Mononuclear cell (primary cell): ENCODE measurements around the gene KRTAP4-4. TPM values are rescaled to one million over a fixed set of nuclear protein-coding genes. Genes with fewer than 3 reads are reported as not detected.

ENCODE experiments used
- total RNA-seq: library from RNA; depleted of rRNA; stranded (reverse); fragments of >200 nt; gene quantifications from one replicate; pipeline ENCODE4 v1.2.3, GENCODE V29; 2012

KRTAP4-4 gene
- total RNA-seq, 1 donor = not detected

Other genes with a start within 250 kb of the KRTAP4-4 start
- gene KRT23, start 223.1 kb downstream of the KRTAP4-4 start, total RNA-seq = 0.52 TPM
- gene KRT39, start 193.8 kb downstream of the KRTAP4-4 start, total RNA-seq = not detected
- 0.10 TPM for gene KRT40, start 176.4 kb downstream of the KRTAP4-4 start, total RNA-seq
- 0.31 TPM for gene KRTAP3-3, start 166.6 kb downstream of the KRTAP4-4 start, total RNA-seq
- gene KRTAP3-2, start 160.8 kb downstream of the KRTAP4-4 start, total RNA-seq = not detected
- not detected for gene KRTAP3-1, start 151.6 kb downstream of the KRTAP4-4 start, total RNA-seq
- gene KRTAP1-5, start 133.5 kb downstream of the KRTAP4-4 start, total RNA-seq = not detected
- not detected for gene KRTAP1-4, start 130.6 kb downstream of the KRTAP4-4 start, total RNA-seq
- not detected for gene KRTAP1-3, start 125.9 kb downstream of the KRTAP4-4 start, total RNA-seq
- gene KRTAP1-1, start 119.3 kb downstream of the KRTAP4-4 start, total RNA-seq = not detected
- gene KRTAP2-1, start 113.4 kb downstream of the KRTAP4-4 start, total RNA-seq = not detected
- not detected for gene KRTAP2-2, start 105.5 kb downstream of the KRTAP4-4 start, total RNA-seq
- gene KRTAP2-3, start 100.6 kb downstream of the KRTAP4-4 start, total RNA-seq = not detected
- not detected for gene KRTAP2-4, start 94.9 kb downstream of the KRTAP4-4 start, total RNA-seq
- gene KRTAP4-7, start 76.6 kb downstream of the KRTAP4-4 start, total RNA-seq = not detected
- not detected for gene KRTAP4-8, start 62.6 kb downstream of the KRTAP4-4 start, total RNA-seq
- gene KRTAP4-16, start 58.5 kb downstream of the KRTAP4-4 start, total RNA-seq = not detected
- gene KRTAP4-9, start 55.4 kb downstream of the KRTAP4-4 start, total RNA-seq = not detected
- not detected for gene KRTAP4-11, start 42.4 kb downstream of the KRTAP4-4 start, total RNA-seq
- gene KRTAP4-12, start 36.6 kb downstream of the KRTAP4-4 start, total RNA-seq = not detected
- not detected for gene KRTAP4-6, start 20.2 kb downstream of the KRTAP4-4 start, total RNA-seq
- gene KRTAP4-5, start 10.9 kb downstream of the KRTAP4-4 start, total RNA-seq = not detected
- not detected for gene KRTAP4-3, start 7.5 kb upstream of the KRTAP4-4 start, total RNA-seq
- not detected for gene KRTAP4-2, start 17.5 kb upstream of the KRTAP4-4 start, total RNA-seq
- not detected for gene KRTAP4-1, start 24.2 kb upstream of the KRTAP4-4 start, total RNA-seq
- gene KRTAP9-1, start 29.1 kb upstream of the KRTAP4-4 start, total RNA-seq = not detected
- gene KRTAP9-2, start 65.9 kb upstream of the KRTAP4-4 start, total RNA-seq = not detected
- gene KRTAP9-3, start 71.7 kb upstream of the KRTAP4-4 start, total RNA-seq = not detected
- not detected for gene KRTAP9-8, start 77.3 kb upstream of the KRTAP4-4 start, total RNA-seq
- not detected for gene KRTAP9-4, start 88.9 kb upstream of the KRTAP4-4 start, total RNA-seq
- gene KRTAP9-9, start 94.6 kb upstream of the KRTAP4-4 start, total RNA-seq = not detected
- not detected for gene KRTAP9-6, start 104.6 kb upstream of the KRTAP4-4 start, total RNA-seq
- not detected for gene KRTAP9-7, start 115.0 kb upstream of the KRTAP4-4 start, total RNA-seq
- gene KRTAP29-1, start 142.1 kb upstream of the KRTAP4-4 start, total RNA-seq = not detected
- gene KRTAP16-1, start 148.6 kb upstream of the KRTAP4-4 start, total RNA-seq = 0.21 TPM
- gene KRTAP17-1, start 155.0 kb upstream of the KRTAP4-4 start, total RNA-seq = not detected
- not detected for gene KRT33A, start 190.1 kb upstream of the KRTAP4-4 start, total RNA-seq
- gene KRT33B, start 209.1 kb upstream of the KRTAP4-4 start, total RNA-seq = not detected
- 0.10 TPM for gene KRT34, start 221.6 kb upstream of the KRTAP4-4 start, total RNA-seq
- not detected for gene KRT31, start 236.9 kb upstream of the KRTAP4-4 start, total RNA-seq